ENCODE results near the gene SPARC.

SPARC gene

DNA sequence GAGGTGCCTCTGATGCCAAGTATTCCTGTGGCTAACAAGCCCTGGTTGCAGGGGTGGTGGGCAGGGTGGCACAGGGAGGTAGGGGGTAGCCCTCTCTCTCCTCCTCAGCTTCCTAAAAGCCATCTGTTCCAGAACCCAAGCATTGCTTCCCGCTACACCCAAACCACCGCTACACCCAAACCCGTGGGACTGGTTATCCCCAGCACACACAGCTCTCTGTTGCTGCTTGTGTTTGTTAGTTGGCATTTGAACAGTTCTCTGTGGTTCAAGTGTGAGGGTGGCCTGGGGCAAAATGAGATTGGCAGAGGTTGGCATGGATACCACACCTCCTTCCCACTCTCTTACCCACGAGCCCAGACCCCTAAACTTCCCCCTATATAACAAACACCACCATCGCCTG is 40.4 kb downstream of the SPARC start:
- Histone ChIP-seq H3K9ac (ENCODE audit: low read length) (no peak overlapping the region), H3K4me1 (ENCODE audit: control insufficient read depth, insufficient read depth, low read length) (no peaks in the 10 kb centered on the region), H3K27me3 (ENCODE audit: control insufficient read depth, insufficient read depth, low read length) (no peaks in the 10 kb centered on the region), H3K36me3 (ENCODE audit: control insufficient read depth, insufficient read depth, low read length) (no peaks in the 10 kb centered on the region), H3K9me3 (ENCODE audit: control insufficient read depth, low read length) (no peaks in the 10 kb centered on the region), H3K4me3 (ENCODE audit: low read length) (no peak overlapping the region)

GRCh38 chr5:151643388-151643787 is 43.3 kb downstream of the SPARC start:
- H3K4me3 ChIP-seq (ENCODE audit: low read length) = no peak overlapping the region
- no peaks in the 10 kb centered on the region for H3K36me3 ChIP-seq (ENCODE audit: control insufficient read depth, insufficient read depth, low read length)
- H3K27me3 ChIP-seq (ENCODE audit: control insufficient read depth, insufficient read depth, low read length) = no peaks in the 10 kb centered on the region
- H3K4me1 ChIP-seq (ENCODE audit: control insufficient read depth, insufficient read depth, low read length) = no peaks in the 10 kb centered on the region
- H3K9ac ChIP-seq (ENCODE audit: low read length) = no peak overlapping the region
- H3K9me3 ChIP-seq (ENCODE audit: control insufficient read depth, low read length) = no peaks in the 10 kb centered on the region

DNA sequence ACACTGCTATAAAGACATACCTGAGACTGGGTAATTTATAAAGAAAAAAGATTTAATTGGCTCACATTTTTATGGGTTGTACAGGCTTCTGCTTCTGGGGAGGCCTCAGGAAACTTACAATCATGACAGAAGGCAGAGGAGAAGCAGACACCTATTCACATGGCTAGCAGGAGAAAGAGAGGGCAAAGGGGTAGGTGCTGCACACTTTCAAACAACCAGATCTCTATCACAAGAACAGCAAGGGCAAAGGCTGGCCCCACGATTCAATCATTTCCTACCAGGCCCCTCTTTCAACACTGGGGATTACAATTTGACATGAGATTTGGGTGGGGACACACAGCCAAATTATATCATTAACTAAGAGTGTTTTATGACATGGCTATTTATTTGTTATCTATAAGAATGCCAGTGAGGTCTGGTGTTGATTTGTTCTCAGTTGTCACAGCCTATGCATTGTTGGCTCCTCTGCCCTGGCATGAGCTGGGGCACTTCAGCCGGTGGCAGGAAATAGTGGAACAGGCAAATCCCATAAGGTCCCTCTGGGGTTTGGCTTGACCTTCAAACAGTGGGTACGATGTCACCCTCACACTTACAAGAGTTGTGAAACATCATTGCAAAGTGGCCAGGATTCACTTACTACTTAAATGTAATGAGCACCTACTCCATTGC is 44.1 kb downstream of the SPARC start:
- H3K36me3 ChIP-seq (ENCODE audit: control insufficient read depth, insufficient read depth, low read length) = no peaks in the 10 kb centered on the region
- no peaks in the 10 kb centered on the region for H3K9me3 ChIP-seq (ENCODE audit: control insufficient read depth, low read length)
- no peaks in the 10 kb centered on the region for H3K4me1 ChIP-seq (ENCODE audit: control insufficient read depth, insufficient read depth, low read length)
- no peaks in the 10 kb centered on the region for H3K27me3 ChIP-seq (ENCODE audit: control insufficient read depth, insufficient read depth, low read length)
- H3K4me3 ChIP-seq (ENCODE audit: low read length) = no peak overlapping the region
- H3K9ac ChIP-seq (ENCODE audit: low read length) = no peak overlapping the region

GRCh38 chr5:151638619-151639018 is 48.1 kb downstream of the SPARC start:
- Histone ChIP-seq H3K4me3 (ENCODE audit: low read length) (no peak overlapping the region), H3K27me3 (ENCODE audit: control insufficient read depth, insufficient read depth, low read length) (no peaks in the 10 kb centered on the region), H3K9ac (ENCODE audit: low read length) (no peak overlapping the region), H3K9me3 (ENCODE audit: control insufficient read depth, low read length) (no peaks in the 10 kb centered on the region), H3K36me3 (ENCODE audit: control insufficient read depth, insufficient read depth, low read length) (no peaks in the 10 kb centered on the region), H3K4me1 (ENCODE audit: control insufficient read depth, insufficient read depth, low read length) (no peaks in the 10 kb centered on the region)

DNA sequence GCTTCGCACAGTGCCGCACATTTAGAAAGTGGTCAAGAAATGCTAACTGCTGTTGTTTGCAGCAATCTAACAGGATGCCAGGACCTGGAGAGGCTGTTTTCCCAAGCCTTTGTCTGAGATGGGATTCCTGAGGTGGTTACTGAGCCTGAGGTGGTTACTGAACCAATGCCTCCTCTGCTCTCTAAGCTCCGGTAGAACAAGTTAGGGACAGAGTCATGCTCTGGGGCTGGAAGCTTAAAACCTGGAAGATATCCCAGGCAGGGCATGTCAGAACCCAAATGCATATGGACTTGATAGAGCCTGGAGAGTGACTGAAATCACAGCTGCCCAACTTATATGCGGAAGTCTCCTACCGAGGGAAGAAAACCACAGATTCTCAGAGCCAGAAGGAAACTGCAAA is 49.0 kb downstream of the SPARC start:
- no peak overlapping the region for H3K4me3 ChIP-seq (ENCODE audit: low read length)
- no peaks in the 10 kb centered on the region for H3K27me3 ChIP-seq (ENCODE audit: control insufficient read depth, insufficient read depth, low read length)
- H3K9ac ChIP-seq (ENCODE audit: low read length) = no peak overlapping the region
- no peaks in the 10 kb centered on the region for H3K36me3 ChIP-seq (ENCODE audit: control insufficient read depth, insufficient read depth, low read length)
- no peaks in the 10 kb centered on the region for H3K4me1 ChIP-seq (ENCODE audit: control insufficient read depth, insufficient read depth, low read length)
- no peaks in the 10 kb centered on the region for H3K9me3 ChIP-seq (ENCODE audit: control insufficient read depth, low read length)

GRCh38 chr5:151633892-151634291 is 52.8 kb downstream of the SPARC start:
- no peak overlapping the region for H3K9ac ChIP-seq (ENCODE audit: low read length)

DNA sequence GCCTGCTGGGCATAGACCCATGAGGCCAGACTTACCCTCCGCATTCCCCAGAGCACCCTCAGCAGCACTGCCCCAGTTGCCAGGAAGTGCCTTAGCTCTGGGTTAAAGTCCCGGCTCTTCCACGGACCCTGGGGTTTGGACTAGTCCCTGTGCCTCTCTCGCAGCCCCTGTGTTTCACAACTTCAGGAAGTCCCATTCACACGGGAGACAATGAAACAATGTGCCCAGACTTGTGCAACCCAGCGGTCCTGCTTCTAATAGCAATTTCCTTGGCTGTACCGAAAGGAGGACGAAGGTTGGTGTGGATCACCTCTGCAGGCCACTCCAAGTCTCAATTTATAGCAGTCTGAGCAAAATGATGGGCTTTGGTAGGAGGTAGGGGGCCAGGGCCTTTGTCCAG is 53.8 kb downstream of the SPARC start:
- no peak overlapping the region for H3K9ac ChIP-seq (ENCODE audit: low read length)
- no peaks in the 10 kb centered on the region for H3K27me3 ChIP-seq (ENCODE audit: control insufficient read depth, insufficient read depth, low read length)
- H3K9me3 ChIP-seq (ENCODE audit: control insufficient read depth, low read length) = no peaks in the 10 kb centered on the region
- H3K36me3 ChIP-seq (ENCODE audit: control insufficient read depth, insufficient read depth, low read length) = no peaks in the 10 kb centered on the region
- no peaks in the 10 kb centered on the region for H3K4me1 ChIP-seq (ENCODE audit: control insufficient read depth, insufficient read depth, low read length)
- no peak overlapping the region for H3K4me3 ChIP-seq (ENCODE audit: low read length)

More at GRCh38 chr5:151633892-151634291, 52.8 kb downstream of the SPARC start:
- no peaks in the 10 kb centered on the region for H3K9me3 ChIP-seq (ENCODE audit: control insufficient read depth, low read length)
- no peaks in the 10 kb centered on the region for H3K36me3 ChIP-seq (ENCODE audit: control insufficient read depth, insufficient read depth, low read length)
- no peaks in the 10 kb centered on the region for H3K4me1 ChIP-seq (ENCODE audit: control insufficient read depth, insufficient read depth, low read length)
- no peaks in the 10 kb centered on the region for H3K27me3 ChIP-seq (ENCODE audit: control insufficient read depth, insufficient read depth, low read length)
- no peak overlapping the region for H3K4me3 ChIP-seq (ENCODE audit: low read length)

GRCh38 chr5:151632524-151632923 is 54.2 kb downstream of the SPARC start:
- H3K36me3 ChIP-seq (ENCODE audit: control insufficient read depth, insufficient read depth, low read length) = no peaks in the 10 kb centered on the region
- H3K4me1 ChIP-seq (ENCODE audit: control insufficient read depth, insufficient read depth, low read length) = no peaks in the 10 kb centered on the region
- H3K4me3 ChIP-seq (ENCODE audit: low read length) = no peak overlapping the region
- no peaks in the 10 kb centered on the region for H3K9me3 ChIP-seq (ENCODE audit: control insufficient read depth, low read length)
- no peak overlapping the region for H3K9ac ChIP-seq (ENCODE audit: low read length)
- no peaks in the 10 kb centered on the region for H3K27me3 ChIP-seq (ENCODE audit: control insufficient read depth, insufficient read depth, low read length)

DNA sequence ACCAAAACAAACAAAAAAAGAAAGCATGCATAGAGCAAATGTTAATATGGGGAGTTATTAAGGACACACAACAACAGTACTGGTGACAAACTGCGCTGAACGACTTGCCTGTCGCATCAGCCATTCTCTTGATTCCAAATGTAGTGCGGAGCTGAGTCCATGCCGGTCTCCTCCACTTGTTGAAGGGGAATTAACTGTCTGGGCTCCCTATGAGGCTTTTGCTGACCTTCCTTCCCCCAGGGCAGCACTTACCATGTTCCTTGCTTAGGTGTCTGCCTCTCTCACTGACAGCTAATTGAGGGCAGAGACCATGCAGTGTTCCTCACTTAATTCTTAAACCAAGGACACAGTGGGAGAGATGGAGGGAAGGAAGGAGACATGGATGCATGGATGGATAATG is 54.8 kb downstream of the SPARC start:
- H3K36me3 ChIP-seq (ENCODE audit: control insufficient read depth, insufficient read depth, low read length) = no peaks in the 10 kb centered on the region
- no peaks in the 10 kb centered on the region for H3K4me1 ChIP-seq (ENCODE audit: control insufficient read depth, insufficient read depth, low read length)
- H3K27me3 ChIP-seq (ENCODE audit: control insufficient read depth, insufficient read depth, low read length) = no peaks in the 10 kb centered on the region
- H3K9me3 ChIP-seq (ENCODE audit: control insufficient read depth, low read length) = no peaks in the 10 kb centered on the region
- no peak overlapping the region for H3K4me3 ChIP-seq (ENCODE audit: low read length)
- H3K9ac ChIP-seq (ENCODE audit: low read length) = no peak overlapping the region

- H3K9me3 ChIP-seq (ENCODE audit: control insufficient read depth, low read length) = no peaks in the 10 kb centered on the region
- no peak overlapping the region for H3K4me3 ChIP-seq (ENCODE audit: low read length)
- H3K36me3 ChIP-seq (ENCODE audit: control insufficient read depth, insufficient read depth, low read length) = no peaks in the 10 kb centered on the region
- no peak overlapping the region for H3K9ac ChIP-seq (ENCODE audit: low read length)
- H3K27me3 ChIP-seq (ENCODE audit: control insufficient read depth, insufficient read depth, low read length) = no peaks in the 10 kb centered on the region
- no peaks in the 10 kb centered on the region for H3K4me1 ChIP-seq (ENCODE audit: control insufficient read depth, insufficient read depth, low read length)
Measured at GRCh38 chr5:151630088-151630487, 56.6 kb downstream of the SPARC start.

- H3K4me1 ChIP-seq (ENCODE audit: control insufficient read depth, insufficient read depth, low read length) = no peaks in the 10 kb centered on the region
Measured at GRCh38 chr5:151628112-151628823, 58.4 kb downstream of the SPARC start.

DNA sequence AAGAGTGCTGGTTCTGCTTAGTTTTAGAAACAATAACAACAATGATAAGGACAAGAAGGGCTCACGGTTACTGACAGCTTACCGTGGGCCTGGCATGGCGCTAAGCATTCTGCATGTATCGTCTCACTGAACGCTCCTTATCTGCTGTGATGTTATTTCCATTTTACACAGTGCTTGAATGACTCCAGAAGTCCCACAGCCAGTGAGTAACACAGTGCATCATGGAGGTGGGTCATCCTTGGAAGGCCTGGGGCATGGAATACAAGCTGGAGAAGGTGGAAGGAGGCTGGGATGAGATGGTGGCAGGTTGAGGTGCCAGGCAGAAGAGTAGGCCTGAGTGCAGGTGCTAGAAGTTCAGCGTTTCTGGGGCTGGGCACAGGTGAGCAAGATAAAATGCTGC is 59.1 kb downstream of the SPARC start:
- H3K4me3 ChIP-seq (ENCODE audit: low read length) = no peak overlapping the region
- H3K36me3 ChIP-seq (ENCODE audit: control insufficient read depth, insufficient read depth, low read length) = no peaks in the 10 kb centered on the region
- no peaks in the 10 kb centered on the region for H3K4me1 ChIP-seq (ENCODE audit: control insufficient read depth, insufficient read depth, low read length)
- no peak overlapping the region for H3K9ac ChIP-seq (ENCODE audit: low read length)
- H3K27me3 ChIP-seq (ENCODE audit: control insufficient read depth, insufficient read depth, low read length) = no peaks in the 10 kb centered on the region
- no peaks in the 10 kb centered on the region for H3K9me3 ChIP-seq (ENCODE audit: control insufficient read depth, low read length)

More at GRCh38 chr5:151628112-151628823, 58.4 kb downstream of the SPARC start:
- Histone ChIP-seq H3K4me3 (ENCODE audit: low read length) (no peak overlapping the region), H3K27me3 (ENCODE audit: control insufficient read depth, insufficient read depth, low read length) (no peaks in the 10 kb centered on the region), H3K9ac (ENCODE audit: low read length) (no peak overlapping the region), H3K36me3 (ENCODE audit: control insufficient read depth, insufficient read depth, low read length) (no peaks in the 10 kb centered on the region), H3K9me3 (ENCODE audit: control insufficient read depth, low read length) (no peaks in the 10 kb centered on the region)

Data from mucosa of stomach (tissue), 1 donor.